Fibroblast of skin of right quadriceps (primary cell): ENCODE data around the gene IZUMO4.
"Not testable (repeated sequence)": the region's sequence is repeated elsewhere in the genome, so short reads cannot be mapped to it uniquely, and the experiment has no call there.

ENCODE experiments used
- DNase-seq: peaks from one replicate; pipeline ENCODE4 v3.0.0-alpha.2; 2013

The IZUMO4 gene

DNA sequence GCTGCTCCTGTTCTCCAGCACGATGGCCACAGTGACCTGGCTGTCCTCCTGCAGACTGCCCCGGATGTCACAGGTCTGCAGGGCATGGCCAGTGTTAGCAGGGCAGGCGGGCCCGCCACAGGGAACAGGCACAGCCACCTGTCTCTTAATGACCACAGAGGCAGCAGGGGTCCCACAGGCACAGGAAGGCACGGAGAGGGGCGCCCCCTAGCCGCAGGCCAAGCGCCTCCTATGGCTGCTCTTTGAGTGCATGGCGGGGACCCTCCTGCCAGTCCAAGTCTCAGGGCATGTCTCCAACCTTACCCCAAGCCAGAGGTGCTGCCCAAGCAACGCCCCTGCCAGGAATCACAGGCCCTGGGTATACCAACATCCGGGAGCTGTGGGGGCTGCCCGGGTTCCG lies 14.1 kb downstream of the IZUMO4 start:
- no peak for DNase-seq

DNA sequence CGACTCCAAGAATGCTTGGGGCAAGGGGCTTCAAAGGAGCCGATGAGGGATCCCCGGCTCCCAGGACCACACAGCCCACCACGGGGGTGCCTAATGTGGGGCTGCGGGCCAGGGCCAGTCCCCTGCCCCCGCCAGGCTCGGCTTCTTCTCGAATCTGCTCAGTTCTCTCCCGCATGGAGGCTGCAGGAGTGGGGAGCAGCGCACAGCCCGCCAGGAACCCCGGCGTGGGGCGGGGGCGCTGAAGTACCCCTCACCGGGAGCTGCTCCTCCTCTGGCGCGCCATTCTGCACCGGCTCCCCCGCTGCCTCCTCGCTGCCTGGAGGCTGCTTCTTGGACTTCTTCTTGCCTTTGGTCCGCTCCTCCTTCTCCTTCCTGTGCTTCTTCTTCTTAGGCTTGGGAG lies 14.7 kb downstream of the IZUMO4 start:
- no peak for DNase-seq

DNA sequence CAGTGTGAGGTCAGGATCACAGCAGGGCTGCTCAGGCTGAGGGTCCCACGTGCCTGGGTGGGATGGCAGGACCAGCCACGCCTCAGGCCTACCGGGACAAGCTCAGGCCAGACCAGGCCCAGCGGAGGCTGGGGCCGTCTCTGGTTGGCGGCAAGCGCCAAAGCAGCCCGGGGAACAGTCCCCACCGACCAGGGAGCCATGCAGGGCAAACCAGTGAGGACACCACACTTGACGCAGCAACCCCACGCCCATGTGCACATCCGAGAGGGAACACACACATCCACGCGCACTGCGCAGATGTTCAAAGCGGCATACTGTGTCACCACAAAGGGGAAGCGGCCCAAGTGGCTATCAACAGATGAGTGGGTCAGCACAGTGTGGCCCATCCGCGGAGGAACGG lies 15.2 kb downstream of the IZUMO4 start:
- no peak for DNase-seq

DNA sequence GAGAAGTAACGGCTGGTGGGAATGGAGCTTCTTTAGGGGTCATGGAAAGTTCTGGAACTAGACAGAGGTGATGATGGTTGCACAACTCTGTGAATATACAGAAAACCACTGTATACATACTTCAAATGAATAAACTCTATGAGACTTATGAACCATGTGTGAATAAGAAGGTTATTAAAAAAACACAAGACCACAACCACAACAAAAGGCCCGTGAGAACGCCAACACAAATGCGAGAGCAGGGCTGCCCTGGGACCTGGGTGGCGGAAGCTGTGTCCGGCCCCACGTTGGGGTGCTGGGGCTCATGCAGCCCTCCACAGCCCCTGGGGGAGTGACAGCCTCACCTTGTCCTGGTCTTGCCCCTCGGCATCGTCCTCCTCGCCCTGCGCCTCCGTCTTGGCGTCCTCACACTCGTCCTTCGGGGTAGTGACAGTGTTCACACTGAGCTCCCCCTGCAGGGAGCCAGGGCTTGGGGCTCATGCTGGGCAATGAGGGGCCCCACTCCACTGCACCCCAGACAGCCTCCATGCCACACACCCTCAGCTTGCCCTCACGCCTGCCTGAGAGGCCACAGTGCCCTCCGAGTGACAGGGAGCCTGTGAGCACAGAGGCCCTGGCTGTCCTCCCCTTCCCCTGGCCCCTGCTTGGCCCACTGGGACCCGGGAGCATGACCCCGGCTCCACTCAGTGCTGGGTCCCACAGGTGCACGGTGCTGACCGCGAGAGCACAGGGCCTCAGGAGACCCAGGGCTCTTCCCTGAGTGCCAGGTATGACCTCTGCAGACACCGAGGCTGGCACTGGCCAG lies 16.0 kb downstream of the IZUMO4 start:
- no peak for DNase-seq

DNA sequence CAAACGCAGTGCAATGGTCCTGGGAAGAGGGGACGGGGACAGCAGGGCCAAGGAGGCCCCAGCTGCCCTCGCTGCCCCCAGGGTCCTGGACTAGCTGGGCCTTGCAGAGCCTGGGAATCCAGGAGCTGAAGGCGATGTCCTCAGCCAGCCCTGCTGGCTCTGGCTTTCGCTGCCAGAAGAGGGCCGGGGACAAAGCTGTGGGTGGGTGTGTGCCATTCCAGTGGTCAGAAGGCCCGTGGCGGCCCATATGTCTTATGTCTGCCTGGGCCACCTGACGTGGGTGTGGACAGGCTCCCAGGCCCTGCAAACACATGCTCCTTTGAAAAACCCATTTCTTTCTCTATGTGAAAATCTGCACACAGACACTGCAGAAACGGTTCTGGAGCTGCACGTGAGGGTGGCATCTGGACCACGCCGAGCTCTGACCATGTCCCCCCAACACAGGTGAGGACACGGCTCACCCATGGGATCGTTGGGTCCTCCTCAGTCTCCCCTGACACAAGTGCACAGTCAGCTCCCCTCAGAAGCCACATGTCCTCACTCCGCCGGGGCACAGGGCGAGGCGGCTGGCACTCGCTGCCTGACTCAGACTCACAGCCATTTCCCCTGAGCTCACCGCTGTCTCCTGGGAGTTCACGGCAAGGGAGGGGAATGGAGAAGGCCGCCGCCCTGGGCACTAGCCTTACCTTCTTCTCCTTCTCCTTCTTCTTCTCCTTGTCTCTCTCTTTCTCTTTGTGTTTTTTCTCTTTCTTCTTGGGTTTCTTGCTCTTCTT lies 16.9 kb downstream of the IZUMO4 start:
- peak; percentile 24 for DNase-seq

DNA sequence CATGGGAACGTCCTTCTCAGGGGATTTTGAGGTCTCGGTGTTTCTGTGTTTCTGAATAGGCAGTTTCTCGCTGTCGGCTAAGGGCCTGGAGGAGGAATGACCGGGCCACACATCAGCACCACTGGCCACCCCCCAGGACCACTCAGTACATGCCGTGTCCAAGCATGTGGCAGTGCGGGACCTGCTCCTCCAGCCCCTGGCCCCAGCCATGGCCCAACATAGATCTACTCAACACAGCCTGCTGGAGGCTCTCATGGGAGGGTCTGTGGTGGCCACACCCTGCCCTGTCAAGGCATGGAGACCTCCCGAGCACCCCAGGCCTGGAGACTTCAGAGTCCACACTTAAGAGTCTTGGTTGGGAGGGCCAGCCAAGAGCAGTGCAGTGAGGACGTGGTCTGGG lies 17.5 kb downstream of the IZUMO4 start:
- no peak for DNase-seq

DNA sequence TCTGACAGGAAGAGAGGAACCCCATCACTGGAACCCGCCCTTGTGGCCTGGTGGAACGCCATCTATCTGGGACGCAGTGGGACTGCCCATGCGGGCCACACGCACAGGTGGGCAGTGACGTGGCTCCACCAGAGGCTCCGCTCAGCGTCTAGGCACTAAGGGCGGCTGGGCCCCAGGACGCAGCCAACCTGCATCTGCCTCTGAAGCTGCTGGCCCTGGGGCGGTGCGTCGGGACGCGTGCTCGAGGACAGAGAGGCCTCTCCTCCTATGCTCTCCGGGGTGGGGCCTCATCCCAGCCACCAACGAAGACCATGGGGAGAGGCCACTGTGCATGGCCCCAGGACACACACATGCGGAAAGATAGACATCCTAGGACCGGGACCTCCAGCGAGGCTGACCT lies 18.1 kb downstream of the IZUMO4 start:
- DNase-seq = no peak

DNA sequence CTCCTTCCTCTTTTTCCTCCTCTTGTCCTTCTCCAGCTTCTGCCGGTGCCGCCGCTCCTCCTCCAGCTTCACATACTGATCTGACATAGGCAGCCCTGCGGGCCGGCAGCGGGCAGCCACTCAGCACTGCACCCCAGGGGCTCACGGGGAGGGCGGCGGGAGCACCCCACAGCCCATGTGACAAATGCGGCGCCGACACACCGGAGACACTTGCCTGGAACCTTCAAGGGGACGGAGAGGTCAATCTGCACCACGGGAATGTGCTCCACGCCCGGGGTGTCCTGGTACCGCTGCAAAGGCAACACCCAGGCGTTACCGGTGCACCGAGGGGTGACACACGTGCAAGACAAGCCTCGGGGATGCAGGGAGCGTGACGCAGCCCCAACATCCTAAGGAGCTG lies 18.6 kb downstream of the IZUMO4 start:
- DNase-seq = no peak

DNA sequence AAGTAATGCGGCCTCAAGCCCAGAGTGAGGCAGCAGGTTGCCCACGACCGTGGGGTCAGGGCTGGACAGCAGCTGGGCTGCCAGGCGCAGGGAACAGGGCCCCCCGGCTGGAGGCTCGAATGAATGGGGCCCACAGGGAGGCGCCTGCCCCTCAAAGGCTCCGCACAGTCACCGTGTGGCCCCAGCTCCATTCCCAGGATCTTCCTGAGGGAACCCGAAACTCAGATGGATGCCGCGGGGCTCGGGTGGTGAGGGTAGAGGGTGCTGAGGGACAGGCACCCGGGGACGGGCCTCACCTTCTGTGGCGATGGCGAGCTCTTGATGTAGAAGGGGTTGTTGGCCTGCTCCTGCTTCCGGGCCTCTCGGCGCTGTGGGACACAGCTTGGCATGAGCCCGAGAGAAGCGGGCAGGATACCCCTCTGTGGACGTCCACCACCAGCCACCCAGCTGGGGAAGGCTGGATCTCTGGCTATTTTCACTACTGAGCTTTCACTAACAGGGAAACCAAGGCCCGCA lies 19.3 kb downstream of the IZUMO4 start:
- no peak for DNase-seq

DNA sequence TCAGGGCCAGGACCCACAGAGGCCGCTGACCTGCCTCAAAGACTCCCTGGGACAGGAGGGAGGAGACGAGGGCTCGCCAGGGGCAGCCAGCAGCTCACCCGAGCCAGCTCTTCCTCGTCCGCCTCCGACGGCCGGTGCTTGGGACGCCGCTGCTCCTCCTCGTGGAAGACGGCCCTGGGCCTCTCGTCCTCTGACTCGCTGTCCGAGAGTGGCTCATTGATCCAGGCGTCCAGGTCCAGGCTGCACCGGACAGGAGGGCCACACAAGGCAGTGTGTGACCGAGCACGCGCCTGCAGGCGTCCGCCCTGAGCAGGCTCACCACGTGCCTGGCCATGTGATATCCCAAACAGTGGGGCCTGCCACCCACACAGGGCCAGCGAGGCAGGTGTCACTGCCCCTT lies 19.8 kb downstream of the IZUMO4 start:
- no peak for DNase-seq

DNA sequence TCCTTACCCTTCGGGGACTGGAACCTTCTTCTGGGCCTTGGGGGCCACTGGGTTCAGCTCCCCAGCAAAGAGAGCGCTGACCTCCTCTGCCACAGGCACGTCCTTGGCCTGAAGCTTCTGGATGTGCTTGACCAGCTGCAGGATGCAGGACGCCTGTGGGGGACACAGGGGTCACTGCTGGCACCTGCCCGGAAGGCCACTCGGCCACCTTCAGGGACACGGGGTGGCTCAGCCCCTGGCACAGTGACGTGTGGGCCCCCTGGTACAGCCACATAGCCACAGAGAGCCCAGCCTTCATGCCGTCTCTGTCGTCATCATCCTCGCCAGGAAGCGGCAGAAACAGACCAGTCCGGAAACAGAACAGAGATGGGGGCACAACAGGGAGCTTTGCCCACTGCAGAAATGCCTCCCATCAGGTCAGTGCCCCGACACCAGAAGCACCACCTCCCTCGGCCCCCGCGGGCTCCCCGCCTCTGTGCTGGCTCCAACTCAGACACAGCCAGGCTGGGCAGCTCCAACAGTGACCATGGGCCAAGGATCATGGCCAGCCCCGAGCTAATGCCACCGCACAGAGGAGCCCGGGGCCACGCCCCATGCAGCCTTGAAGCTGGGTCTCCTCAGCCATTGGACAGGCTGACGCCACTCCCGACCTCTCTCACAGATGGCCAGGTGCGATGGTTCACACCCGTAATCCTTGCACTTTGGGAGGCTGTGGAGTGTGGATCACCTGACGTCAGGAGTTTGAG lies 20.7 kb downstream of the IZUMO4 start:
- DNase-seq = no peak

DNA sequence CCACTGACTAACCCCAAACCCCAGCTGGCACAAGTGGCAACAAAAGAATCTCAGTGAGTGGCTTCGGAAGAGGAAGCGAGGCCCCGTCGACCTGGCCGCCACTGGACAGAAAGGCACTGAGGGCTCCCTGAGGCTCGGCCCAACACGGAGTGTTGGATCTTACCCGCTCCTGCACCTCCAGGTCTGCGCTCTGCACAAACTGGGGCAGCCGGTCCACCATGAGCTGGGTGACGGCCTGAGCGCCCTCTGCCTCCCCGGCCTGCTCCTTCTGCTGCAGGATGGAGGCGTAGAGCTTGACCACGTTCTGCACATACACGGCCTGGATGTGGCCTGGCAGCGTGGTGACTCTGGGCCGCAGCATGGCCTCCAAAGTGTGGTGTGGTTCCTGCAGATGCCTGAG lies 21.7 kb downstream of the IZUMO4 start:
- no peak for DNase-seq

DNA sequence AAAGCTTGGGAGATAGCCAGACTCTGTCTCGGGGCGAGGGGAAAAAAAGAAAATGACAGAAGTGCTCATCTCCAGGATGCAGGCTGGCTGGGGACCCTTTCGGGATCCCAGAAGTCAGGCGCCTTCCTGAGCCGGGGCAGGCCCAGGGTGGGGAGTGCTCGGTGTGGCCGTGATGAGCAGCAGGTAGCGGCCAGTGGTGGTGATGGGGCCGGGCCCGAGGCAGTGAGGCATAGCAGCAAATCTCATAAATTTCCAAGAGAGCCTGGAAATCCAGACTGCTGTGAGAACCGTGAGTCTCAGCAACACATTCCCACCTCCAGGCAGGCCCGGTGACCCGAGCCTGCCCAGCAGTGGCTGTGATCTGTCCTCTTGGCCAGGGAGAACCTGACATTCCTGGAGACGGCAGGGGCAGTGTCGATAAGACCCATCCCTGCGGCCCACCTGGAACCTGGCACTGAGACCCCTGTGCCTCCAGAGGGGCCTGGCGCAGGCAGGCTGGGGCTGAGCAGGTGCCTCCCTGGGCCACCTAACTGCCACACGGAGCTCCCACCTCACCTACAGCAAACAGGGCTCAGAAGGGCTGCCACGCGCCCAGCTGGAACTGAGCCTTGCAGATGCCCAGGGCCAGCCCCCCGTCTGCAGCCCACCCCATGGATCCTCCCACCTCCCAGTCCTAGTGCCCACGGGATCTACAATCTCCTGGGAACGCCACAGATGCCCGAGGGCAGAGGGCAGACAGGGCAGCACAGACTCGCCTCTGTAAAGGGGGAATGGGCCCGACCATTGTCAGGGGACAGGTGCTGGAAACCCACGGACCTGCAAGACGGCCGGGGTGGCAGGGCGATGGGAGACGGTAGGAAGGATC lies 23.4 kb downstream of the IZUMO4 start:
- DNase-seq = no peak

DNA sequence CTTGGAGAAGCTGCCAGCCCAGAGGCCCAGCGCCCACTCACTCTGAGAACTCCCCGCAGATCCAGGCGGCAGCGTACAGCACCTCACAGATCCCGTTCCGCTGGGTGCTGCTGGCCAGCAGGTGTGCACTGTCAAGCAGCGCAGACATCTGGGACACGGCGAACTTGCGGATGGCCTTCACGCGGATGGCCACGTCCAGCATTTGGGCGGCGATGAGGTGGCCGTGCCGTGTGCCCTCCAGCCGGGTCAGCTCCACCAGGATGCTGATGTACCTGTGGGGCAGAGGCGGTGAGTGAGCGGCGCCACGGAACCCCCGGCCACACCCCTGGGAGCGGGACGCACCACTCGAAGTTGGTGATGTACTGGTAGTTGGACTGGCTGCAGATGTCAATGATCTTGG lies 24.1 kb downstream of the IZUMO4 start:
- DNase-seq = no peak

DNA sequence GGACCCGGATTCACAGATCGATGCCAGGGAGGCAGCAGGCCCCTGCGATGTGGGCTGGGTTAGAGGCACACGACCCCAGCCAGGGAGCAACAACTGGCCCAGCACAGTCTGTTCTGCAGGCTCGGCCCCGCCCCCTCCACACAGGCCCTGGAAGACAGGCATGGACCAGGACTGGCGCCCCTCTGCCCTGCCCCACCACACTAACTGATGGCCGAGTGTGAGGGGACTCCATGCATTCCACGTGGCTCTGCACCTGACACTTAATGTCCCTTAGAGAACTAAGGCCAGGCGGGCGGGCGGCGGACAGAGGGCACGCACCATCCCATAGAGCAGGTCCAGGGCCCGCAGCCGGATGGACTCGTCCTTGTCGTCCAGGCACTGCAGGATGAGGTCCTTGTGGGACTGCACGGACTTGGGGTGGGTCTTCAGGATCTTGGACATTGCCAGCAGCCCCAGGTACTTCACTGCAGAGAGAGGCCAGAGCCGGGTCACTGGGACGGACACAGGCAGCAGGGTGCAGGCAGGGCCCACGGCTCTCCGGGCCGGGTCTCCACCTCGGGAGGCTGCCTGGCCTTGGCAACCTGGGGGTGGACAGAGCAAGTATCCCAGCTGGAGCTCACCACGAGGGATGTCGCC lies 24.8 kb downstream of the IZUMO4 start:
- no peak for DNase-seq

DNA sequence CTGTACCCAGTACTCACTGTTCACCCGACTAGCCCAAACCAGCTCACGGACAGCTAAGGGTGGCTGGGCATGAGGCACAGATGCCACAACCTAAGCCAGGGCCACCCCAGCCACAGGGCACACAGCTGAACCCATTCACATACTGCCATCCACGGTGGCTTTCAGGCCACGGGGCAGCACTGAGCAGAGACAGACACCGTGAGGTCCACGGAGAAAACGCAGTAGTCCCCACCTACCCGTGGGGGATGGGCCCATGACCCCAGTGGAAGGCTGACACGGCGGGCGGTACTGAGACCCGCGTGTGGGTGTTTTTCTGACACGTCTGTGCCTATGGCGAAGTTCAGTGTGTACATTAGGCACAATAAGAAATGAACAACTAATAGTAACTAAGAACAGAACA lies 25.5 kb downstream of the IZUMO4 start:
- no peak for DNase-seq

DNA sequence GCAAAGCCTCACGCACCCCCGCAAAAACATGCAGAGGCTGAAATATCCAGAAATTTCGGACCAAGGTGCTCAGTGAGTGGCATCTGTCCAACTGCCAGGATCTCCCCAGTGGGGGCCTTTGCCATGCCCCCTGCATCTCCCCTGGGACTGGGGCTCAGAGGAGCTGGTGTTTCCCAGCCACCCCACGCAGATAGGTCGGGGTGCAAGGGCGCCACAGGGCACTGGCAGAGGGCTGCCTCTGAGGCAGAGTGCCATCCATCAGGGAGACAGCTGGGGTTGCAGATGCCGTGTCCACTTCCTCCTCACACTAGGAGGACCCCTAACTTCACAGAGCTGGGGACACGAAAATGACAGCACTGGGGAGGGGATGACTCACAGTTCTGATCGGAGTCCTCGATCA lies 26.3 kb downstream of the IZUMO4 start:
- DNase-seq = no peak

DNA sequence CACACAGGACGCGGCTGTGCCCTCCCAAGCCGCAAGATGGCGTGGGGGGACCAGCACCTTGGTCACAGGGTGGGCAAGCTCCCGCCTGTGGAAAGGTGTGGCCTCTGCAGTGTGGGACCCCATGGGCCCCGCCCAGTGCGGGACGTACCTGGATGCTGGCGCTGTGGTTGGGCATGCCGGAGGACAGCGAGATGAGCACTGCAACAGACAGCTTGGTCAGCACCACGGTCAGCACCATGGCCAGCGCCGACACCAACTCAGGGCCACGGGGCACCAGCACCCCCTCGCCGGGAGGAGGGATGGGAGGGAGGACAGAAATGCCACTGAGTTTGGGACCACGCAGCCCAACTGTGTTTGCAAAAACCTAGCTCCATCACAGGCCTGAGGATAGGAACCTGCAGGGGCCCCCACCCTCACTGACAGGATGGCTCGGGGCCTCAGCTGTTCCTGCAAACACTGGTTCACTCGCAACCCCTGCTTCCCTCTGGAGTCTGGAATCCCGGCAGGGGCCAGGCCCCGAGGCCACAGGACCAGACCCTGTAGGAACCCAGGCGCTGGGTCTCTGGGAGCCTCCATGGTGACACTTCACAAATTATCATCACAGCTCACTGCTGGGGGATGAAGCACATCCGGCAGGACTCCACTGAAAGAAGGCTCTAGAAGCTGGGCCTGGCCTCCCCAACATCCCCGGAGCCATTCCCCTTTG lies 27.1 kb downstream of the IZUMO4 start:
- no peak for DNase-seq

DNA sequence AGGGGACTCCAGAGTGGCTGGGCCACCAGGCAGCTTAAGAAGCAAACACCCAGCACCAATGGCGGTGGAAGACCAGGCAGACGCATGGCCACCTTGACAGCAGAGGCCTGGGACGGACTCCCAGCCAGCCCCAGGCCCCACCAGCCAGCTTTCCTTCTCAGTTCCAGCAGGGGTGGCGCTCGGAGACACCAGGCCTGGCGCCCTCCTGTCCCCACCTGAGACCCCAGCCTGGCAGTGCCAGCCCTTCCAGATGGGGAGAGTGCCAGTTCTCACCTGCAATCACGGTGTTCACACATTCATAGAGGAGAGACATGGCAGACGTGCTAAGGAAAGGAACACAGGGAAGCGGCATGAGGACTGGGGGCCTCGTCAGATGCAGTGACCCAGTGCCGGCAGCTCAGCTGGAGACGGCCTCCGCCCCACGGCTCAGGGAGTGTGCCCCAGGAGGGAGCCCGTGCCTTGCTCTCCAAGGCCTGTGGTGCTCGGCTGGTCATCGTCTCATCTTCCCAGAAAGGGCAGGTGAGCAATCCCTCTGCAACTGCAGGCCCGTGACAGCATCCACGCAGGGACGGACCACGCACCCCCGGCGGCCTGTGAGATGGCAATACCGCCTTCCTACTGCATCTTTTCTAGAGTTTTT lies 30.3 kb downstream of the IZUMO4 start:
- DNase-seq = no peak

DNA sequence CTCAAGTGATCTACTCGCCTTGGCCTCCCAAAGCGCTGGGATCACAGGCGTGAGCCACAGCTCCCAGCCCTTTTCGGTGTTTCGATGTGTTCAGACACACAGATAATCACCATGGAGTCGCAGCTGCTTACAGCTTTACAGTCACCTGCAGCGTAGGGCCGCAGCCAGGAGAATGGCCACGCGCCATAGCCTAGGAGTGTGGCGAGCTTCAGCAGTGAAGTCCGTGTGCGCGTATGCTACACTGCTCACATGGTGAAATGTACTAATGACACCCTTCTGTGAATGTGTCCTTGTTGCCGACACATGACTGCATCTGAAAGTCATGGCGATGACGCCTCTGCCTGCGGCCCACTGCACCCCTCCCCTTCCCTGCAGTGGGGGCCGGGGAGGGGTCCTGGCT lies 31.0 kb downstream of the IZUMO4 start:
- no peak for DNase-seq

DNA sequence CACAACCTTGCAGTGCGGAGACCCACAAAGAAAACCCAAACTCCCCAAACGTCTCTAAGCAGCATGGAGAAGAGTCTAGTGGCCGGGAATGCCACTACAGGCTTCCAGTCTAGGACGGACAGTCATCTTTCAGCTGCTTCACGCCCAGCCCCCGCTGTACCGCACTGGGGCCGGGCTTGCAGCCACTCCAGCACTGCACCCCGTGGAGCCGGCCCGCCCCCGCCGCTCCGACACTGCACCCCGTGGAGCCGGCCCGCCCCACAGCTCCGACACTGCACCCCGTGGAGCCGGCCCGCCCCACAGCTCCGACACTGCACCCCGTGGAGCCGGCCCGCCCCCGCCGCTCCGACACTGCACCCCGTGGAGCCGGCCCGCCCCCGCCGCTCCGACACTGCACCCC lies 31.5 kb downstream of the IZUMO4 start:
- DNase-seq = not testable (repeated sequence)
